Lower leg skin (tissue), 4 donors: ENCODE results near the gene BANP. TPM values are rescaled to one million over a fixed set of nuclear protein-coding genes. Genes with fewer than 3 reads are reported as not detected.
"Not testable (repeated sequence)": the region's sequence is repeated elsewhere in the genome, so short reads cannot be mapped to it uniquely, and the experiment has no call there.

Experiments
- DNase-seq, 2 donors: peaks; one replicate each; pipeline ENCODE4 v3.0.0-alpha.2; 2019; ENCODE audit warnings: low spot score in 2 of 2
- H3K4me3 ChIP-seq: fragments of 200-600 bp; sonication (generic); 2 replicates; pipeline ENCODE4 v1.5.1; 2017; ENCODE audit warnings: mild to moderate bottlenecking, low read depth; ENCODE audit not compliant: poor library complexity, severe bottlenecking
- POLR2A ChIP-seq, 2 donors: fragments of 450-650 bp; IDR thresholded peaks; one replicate each; pipeline ENCODE4 v1.6.1; 2016 to 2017; ENCODE audit warnings: antibody characterized with exemption in 2 of 2, mild to moderate bottlenecking in 1 of 2, moderate library complexity in 1 of 2
- WGBS, 2 donors: methylation state at CpG; one replicate each; pipeline ENCODE4 v1.1.5; 2018; 5-methylcytosine and 5-hydroxymethylcytosine counted together
- intact Hi-C: fragments of 100-400 bp; cut with DNase I; formaldehyde crosslinking; loops from one replicate; pipeline ENCODE4 v1.15.0; 2023; ENCODE audit warnings: low total_unique reads
- total RNA-seq, 4 donors: library from RNA; depleted of rRNA; stranded (reverse); fragments of >200 nt; gene quantifications; one replicate each; pipeline ENCODE4 v1.1.0, GENCODE V29; 2016
- TF ChIP-seq, protein P1 (sequence below), 3 donors: fragments of 450-650 bp; IDR thresholded peaks; one replicate each; pipeline ENCODE4 v1.5.1; 2016; ENCODE audit warnings: antibody characterized with exemption in 3 of 3, mild to moderate bottlenecking in 3 of 3, moderate library complexity in 2 of 3

Gene BANP
- total RNA-seq, 4 donors from 2014 or later: 21.6 to 28.7 (median 24.5) TPM

GRCh38 chr16:87927195-87927562, 24.1 kb upstream of the BANP start:
- 31 to 50% methylated on average over 4 of the region's 4 CpGs for WGBS, 2 donors
- intact Hi-C loops: no loop called here
- no peak for TF ChIP-seq POLR2A (IDR thresholded peaks at IDR 0.05)
- TF ChIP-seq, protein P1, sequence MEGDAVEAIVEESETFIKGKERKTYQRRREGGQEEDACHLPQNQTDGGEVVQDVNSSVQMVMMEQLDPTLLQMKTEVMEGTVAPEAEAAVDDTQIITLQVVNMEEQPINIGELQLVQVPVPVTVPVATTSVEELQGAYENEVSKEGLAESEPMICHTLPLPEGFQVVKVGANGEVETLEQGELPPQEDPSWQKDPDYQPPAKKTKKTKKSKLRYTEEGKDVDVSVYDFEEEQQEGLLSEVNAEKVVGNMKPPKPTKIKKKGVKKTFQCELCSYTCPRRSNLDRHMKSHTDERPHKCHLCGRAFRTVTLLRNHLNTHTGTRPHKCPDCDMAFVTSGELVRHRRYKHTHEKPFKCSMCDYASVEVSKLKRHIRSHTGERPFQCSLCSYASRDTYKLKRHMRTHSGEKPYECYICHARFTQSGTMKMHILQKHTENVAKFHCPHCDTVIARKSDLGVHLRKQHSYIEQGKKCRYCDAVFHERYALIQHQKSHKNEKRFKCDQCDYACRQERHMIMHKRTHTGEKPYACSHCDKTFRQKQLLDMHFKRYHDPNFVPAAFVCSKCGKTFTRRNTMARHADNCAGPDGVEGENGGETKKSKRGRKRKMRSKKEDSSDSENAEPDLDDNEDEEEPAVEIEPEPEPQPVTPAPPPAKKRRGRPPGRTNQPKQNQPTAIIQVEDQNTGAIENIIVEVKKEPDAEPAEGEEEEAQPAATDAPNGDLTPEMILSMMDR (IDR thresholded peaks at IDR 0.05): no peak
- H3K4me3 ChIP-seq: no peak overlapping the region
- no peak for DNase-seq

DNA sequence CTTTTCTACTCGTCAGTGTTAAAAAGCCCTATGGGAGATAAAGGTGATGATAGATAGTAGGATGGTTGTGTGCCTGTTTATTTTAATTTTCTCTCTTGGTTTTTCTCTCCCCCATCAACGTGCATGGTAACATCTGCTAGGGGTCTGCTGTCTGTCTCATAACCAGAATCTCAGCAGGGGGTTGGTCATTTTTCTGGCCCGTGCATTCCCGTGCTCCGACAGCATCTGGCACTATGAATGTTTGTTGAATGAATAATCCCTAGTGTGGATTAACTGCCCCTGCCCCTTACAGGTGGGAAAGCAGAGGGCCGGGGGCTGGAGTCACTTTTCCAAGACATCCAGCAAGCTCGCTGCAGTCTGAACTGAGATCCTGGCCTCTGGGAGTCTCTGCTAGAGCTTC, 21.2 kb upstream of the BANP start:
- 58 to 73% methylated on average over 7 of the region's 7 CpGs for WGBS, 2 donors
- TF ChIP-seq, protein P1 (IDR thresholded peaks at IDR 0.05): no peak
- TF ChIP-seq POLR2A (IDR thresholded peaks at IDR 0.05): no peak
- intact Hi-C loops: no loop called here
- DNase-seq: no peak
- no peak overlapping the region for H3K4me3 ChIP-seq

DNA sequence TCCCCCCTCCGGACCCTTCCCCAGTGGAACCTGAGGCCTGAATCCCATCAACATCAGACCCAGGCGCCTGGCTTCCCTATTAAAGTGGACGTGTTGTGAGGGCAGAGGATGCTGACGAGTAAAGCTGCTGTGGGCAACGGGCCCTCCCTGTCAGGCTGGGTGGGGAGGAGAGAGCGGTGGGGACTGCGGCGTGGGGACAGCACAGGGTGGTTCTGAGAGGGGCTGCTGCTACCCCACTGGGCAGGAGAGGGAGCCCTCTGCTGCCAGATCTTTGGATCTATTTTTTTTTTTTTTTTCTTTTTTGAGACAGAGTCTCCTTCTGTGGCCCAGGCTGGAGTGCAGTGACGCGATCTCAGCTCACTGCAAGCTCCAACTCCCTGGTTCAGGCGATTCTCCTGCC, 20.8 kb upstream of the BANP start:
- 50 to 57% methylated on average over 11 of the region's 11 CpGs for WGBS, 2 donors
- no peak overlapping the region for H3K4me3 ChIP-seq
- no peak for DNase-seq
- TF ChIP-seq, protein P1 (IDR thresholded peaks at IDR 0.05): no peak
- TF ChIP-seq POLR2A (IDR thresholded peaks at IDR 0.05): no peak
- intact Hi-C loops: no loop called here

- DNase-seq: no peak
- WGBS, 2 donors: 75 to 92% methylated on average over 17 of the region's 17 CpGs
- no peak overlapping the region for H3K4me3 ChIP-seq
- no peak for TF ChIP-seq POLR2A (IDR thresholded peaks at IDR 0.05)
- TF ChIP-seq, protein P1 (IDR thresholded peaks at IDR 0.05): no peak
- intact Hi-C loops: no loop called here
Measured at GRCh38 chr16:87931504-87931903, 19.7 kb upstream of the BANP start.

DNA sequence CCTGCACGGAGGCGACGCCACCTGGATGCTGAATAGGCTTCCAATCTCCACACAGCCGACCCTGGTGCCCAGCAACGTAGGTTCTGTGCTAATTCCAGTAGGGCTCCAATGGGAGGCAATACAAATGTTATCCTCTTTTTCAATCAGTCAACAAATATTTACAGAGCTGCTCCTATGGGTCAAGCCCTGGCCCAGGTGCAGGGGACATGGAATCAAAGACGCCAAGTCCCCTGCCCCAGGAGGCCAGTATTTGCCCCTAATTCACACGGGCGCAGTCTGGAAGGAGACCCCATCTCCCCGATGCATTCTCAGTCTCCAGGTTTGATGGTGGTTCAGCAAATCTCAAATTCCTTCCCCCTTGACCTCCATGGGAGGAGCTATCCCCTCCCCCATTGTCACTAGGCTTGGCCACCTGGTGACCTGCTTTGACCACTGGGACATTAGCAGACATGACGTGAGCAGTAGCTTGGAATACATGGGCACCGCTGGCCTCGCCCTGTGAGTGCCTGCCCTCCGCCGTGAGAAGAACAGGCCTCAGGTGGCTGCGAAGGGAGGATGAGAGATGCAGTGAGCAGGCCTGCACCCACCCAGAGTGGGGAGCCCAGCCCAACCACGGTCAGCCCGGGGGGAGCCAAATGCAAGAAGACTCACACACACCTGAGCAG, 18.6 kb upstream of the BANP start:
- intact Hi-C loops, H3K4me3 ChIP-seq, DNase-seq: not testable (repeated sequence)
- 94 to 95% methylated on average over 13 of the region's 17 CpGs for WGBS, 2 donors

DNA sequence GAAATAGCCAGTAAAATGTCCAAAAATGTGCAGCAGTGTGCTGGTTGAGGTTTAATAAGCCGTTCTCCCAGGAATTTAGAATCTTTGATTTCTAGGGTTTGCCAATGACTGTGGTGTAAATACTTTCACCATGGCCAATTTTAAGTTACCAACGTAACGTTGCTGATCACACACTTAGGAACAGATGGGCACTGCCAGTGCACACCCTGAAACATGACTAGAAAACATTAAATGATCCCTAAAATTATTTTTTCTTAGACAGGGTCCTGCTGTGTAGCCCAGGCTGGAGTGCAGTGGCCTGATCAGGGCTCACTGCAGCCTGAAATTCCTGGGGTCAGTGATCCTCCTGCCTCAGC, 18.1 kb upstream of the BANP start:
- no peak for DNase-seq
- TF ChIP-seq, protein P1 (IDR thresholded peaks at IDR 0.05): no peak
- no peak for TF ChIP-seq POLR2A (IDR thresholded peaks at IDR 0.05)
- intact Hi-C loops: no loop called here
- WGBS, 2 donors: 87 to 89% methylated on average over 3 of the region's 3 CpGs
- H3K4me3 ChIP-seq: no peak overlapping the region

DNA sequence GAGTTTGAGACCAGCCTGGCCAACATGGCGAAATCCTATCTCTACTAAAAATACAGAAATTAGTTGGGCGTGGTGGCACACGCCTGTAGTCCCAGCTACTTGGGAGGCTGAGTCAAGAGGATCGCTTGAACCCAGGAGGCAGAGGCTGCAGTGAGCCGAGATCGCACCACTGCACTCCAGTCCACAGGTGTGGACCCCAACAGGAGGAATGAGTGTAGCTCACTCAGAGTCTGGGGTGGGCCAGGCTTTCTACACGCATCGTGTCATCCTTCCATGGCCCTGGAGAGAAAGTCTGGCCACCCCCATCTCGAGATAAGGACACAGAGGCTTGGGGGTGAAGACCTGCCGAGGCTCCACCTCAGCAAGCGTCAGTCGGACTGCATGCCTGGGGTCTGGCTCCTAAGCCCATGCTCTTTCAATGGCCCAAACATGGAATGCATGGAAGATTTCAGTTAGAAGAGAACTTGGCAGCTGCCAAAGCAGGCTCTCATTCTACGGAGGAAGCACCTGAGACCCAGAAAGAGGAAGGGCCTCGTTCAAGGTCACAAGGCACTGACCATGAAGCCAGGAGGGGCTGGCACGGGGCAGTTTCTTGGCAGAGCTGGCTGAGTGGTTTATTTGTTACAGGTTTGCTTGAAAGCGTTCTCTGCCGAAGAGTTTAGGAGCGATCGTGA, 16.3 kb upstream of the BANP start:
- WGBS, 2 donors: 81 to 86% methylated on average over 16 to 19 of the region's 19 CpGs
- H3K4me3 ChIP-seq, DNase-seq, intact Hi-C loops: not testable (repeated sequence)

GRCh38 chr16:87936016-87936374, 15.2 kb upstream of the BANP start:
- DNase-seq, H3K4me3 ChIP-seq, intact Hi-C loops: not testable (repeated sequence)
- 89 to 91% methylated on average over 14 of the region's 14 CpGs for whole genome bisulfite sequencing, 2 donors
